Lung (tissue), 12 donors: ENCODE results near the gene C18orf32. TPM values are rescaled to one million over a fixed set of nuclear protein-coding genes. Genes with fewer than 3 reads are reported as not detected.
A peak's percentile ranks its signal among the peaks of the same experiment; 100 is the strongest.
"Not testable (repeated sequence)": the region's sequence is repeated elsewhere in the genome, so short reads cannot be mapped to it uniquely, and the experiment has no call there.

Experiments
- ATAC-seq: fragments of 200-7000 bp; cut with Tn5 transposase; one replicate; pipeline ENCODE4 v1.9.1; 2020; ENCODE audit warnings: moderate number of reproducible peaks; ENCODE audit not compliant: insufficient read depth, low FRiP score
- DNase-seq, 3 donors: peaks; one replicate each; pipeline ENCODE4 v3.0.0-alpha.2; 2013 to 2017
- H3K27ac ChIP-seq, 2 donors: one replicate each; pipeline ENCODE4 v1.5.1; 2013; ENCODE audit warnings: mild to moderate bottlenecking in 2 of 2, moderate library complexity in 2 of 2, control low read depth in 1 of 2, inconsistent platforms in 1 of 2, low read depth in 1 of 2, low read length in 1 of 2
- H3K27me3 ChIP-seq, 3 donors: one replicate each; pipeline ENCODE4 v1.5.1; 2013; ENCODE audit warnings: low read length in 2 of 3; ENCODE audit not compliant: control insufficient read depth in 3 of 3, insufficient read depth in 3 of 3
- H3K36me3 ChIP-seq, 4 donors: one replicate each; pipeline ENCODE4 v1.5.1; 2013; ENCODE audit warnings: low read length in 4 of 4, mild to moderate bottlenecking in 1 of 4, moderate library complexity in 1 of 4; ENCODE audit not compliant: control insufficient read depth in 4 of 4, insufficient read depth in 4 of 4
- H3K4me1 ChIP-seq, 5 donors: one replicate each; pipeline ENCODE4 v1.5.1; 2013; ENCODE audit warnings: low read length in 5 of 5, mild to moderate bottlenecking in 2 of 5, moderate library complexity in 1 of 5; ENCODE audit not compliant: control insufficient read depth in 5 of 5, insufficient read depth in 5 of 5
- H3K4me3 ChIP-seq: one replicate; pipeline ENCODE4 v1.5.1; 2013; ENCODE audit warnings: mild to moderate bottlenecking, control low read depth, moderate library complexity
- H3K9ac ChIP-seq, 2 donors: one replicate each; pipeline ENCODE4 v1.5.1; 2013; ENCODE audit warnings: low read length in 2 of 2, control low read depth in 1 of 2; ENCODE audit not compliant: insufficient read depth in 1 of 2
- H3K9me3 ChIP-seq, 4 donors: one replicate each; pipeline ENCODE4 v1.5.1; 2013; ENCODE audit warnings: low read length in 3 of 4, mild to moderate bottlenecking in 1 of 4, moderate library complexity in 1 of 4; ENCODE audit not compliant: control insufficient read depth in 4 of 4, insufficient read depth in 3 of 4
- CTCF ChIP-seq: IDR thresholded peaks from 2 replicates; pipeline ENCODE4 v1.5.1; 2012; ENCODE audit warnings: mild to moderate bottlenecking; ENCODE audit errors: control extremely low read depth, extremely low read depth
- WGBS, 2 donors: extraction: QIAGEN DNeasy Blood & Tissue Kit; methylation state at CpG; one replicate each; pipeline ENCODE4 v1.1.7; 2013; 5-methylcytosine and 5-hydroxymethylcytosine counted together
- polyA plus RNA-seq, 2 donors: library from polyadenylated mRNA; stranded (reverse); fragments of 200-250 nt; gene quantifications; one replicate each; pipeline ENCODE4 v1.2.1, GENCODE V29; 2013
- total RNA-seq, 2 donors: library from RNA; depleted of rRNA in 1 of 2; stranded (reverse); fragments of >200 nt in 1 of 2; gene quantifications; one replicate each; pipeline ENCODE4 v1.2.1, GENCODE V29; 2014 to 2021
- donor health status: control.
- donor health status: control.
- donor health status: Bipolar disorder and iron deficiency.
- donor health status: healthy.
- donor health status: DM: yes; HTN: yes; CAD: no.

C18orf32 gene
- total and polyA plus RNA-seq, 4 donors = 50.9 to 81.7 (median 67.7) TPM

GRCh38 chr18:49514577-49514976, 27.5 kb upstream of the C18orf32 start:
- Histone ChIP-seq H3K4me3 (no peak overlapping the region), H3K36me3 (no peaks in the 10 kb centered on the region), H3K27me3 (no peaks in the 10 kb centered on the region), H3K27ac (no peak overlapping the region), H3K9ac (no peak overlapping the region), H3K4me1 (no peaks in the 10 kb centered on the region), H3K9me3 (no peaks in the 10 kb centered on the region)
- ATAC-seq (no peak), DNase-seq (no peak)
- TF ChIP-seq CTCF = no peak
- WGBS, 2 donors = 82 to 87% methylated on average over 9 of the region's 9 CpGs

GRCh38 chr18:49512876-49513275, 25.8 kb upstream of the C18orf32 start:
- WGBS, 2 donors = 85 to 96% methylated on average over 8 of the region's 8 CpGs
- not testable (repeated sequence) for H3K9me3 ChIP-seq, H3K4me3 ChIP-seq, H3K27ac ChIP-seq, H3K36me3 ChIP-seq, ATAC-seq, H3K4me1 ChIP-seq, DNase-seq, H3K9ac ChIP-seq, H3K27me3 ChIP-seq

GRCh38 chr18:49510393-49511115, 23.5 kb upstream of the C18orf32 start:
- peak; percentile 71 for TF ChIP-seq CTCF
- Histone ChIP-seq H3K9ac (no peak overlapping the region), H3K4me3 (no peak overlapping the region), H3K36me3 (no peaks in the 10 kb centered on the region), H3K9me3 (no peaks in the 10 kb centered on the region), H3K27ac (no peak overlapping the region), H3K4me1 (no peaks in the 10 kb centered on the region), H3K27me3 (no peaks in the 10 kb centered on the region)
- DNase-seq (peak; percentile 54 to 66 (median 54)), ATAC-seq (peak; percentile 58)
- WGBS, 2 donors = 43 to 44% methylated on average over 12 of the region's 12 CpGs

- H3K9ac ChIP-seq, ATAC-seq, H3K27me3 ChIP-seq, H3K9me3 ChIP-seq, DNase-seq, H3K27ac ChIP-seq, H3K36me3 ChIP-seq, H3K4me3 ChIP-seq, H3K4me1 ChIP-seq: not testable (repeated sequence)
- WGBS, 2 donors = 92 to 93% methylated on average over 5 of the region's 5 CpGs
Measured at GRCh38 chr18:49506438-49506837, 19.4 kb upstream of the C18orf32 start.
